Right lobe of liver (tissue), 4 donors: ENCODE data around the gene PRKCB.

ENCODE experiments used
- CTCF ChIP-seq, 4 donors: fragments of 200-600 bp in 3 of 4; fragments of 450-650 bp in 1 of 4; IDR thresholded peaks; one replicate each; pipeline versions ENCODE4 v1.5.1 to v1.8.0; 2016 to 2022; ENCODE audit warnings: antibody characterized with exemption in 4 of 4, mild to moderate bottlenecking in 2 of 4
- POLR2A ChIP-seq: fragments of 450-650 bp; IDR thresholded peaks from one replicate; pipeline ENCODE4 v1.6.1; 2017; ENCODE audit warnings: antibody characterized with exemption, mild to moderate bottlenecking
- donor health status: DM: no; HTN: no; CAD: no.
- donor health status: DM: no; HTN: no; CAD: no.
- donor health status: DM: no; HTN: yes; CAD: no.

- TF ChIP-seq CTCF (IDR thresholded peaks at IDR 0.05) (no peak), POLR2A (no peak)
Observed at GRCh38 chr16:23924128-23924527, 88.3 kb downstream of the PRKCB start.
